T-helper 1 cell treated with Interleukin-12 subunit alpha and Interleukin-12 subunit beta and Interleukin-4 antibody, amounts not matched to agents 30 μg/mL and 1 μg/mL, for 36 hours (primary cell): ENCODE measurements around the gene TJP1.
"Not testable (repeated sequence)": the region's sequence is repeated elsewhere in the genome, so short reads cannot be mapped to it uniquely, and the experiment has no call there.

Source experiments
- H3K27ac Mint-ChIP-seq: one replicate; pipeline ENCODE4 v1.8.0; 2021; ENCODE audit warnings: mild to moderate bottlenecking, mixed read lengths
- H3K27me3 Mint-ChIP-seq: one replicate; pipeline ENCODE4 v1.8.0; 2021; ENCODE audit warnings: low read depth, mixed read lengths
- H3K36me3 Mint-ChIP-seq: one replicate; pipeline ENCODE4 v1.8.0; 2021; ENCODE audit warnings: low read depth, mixed read lengths
- H3K4me1 Mint-ChIP-seq: one replicate; pipeline ENCODE4 v1.8.0; 2021; ENCODE audit warnings: low read depth, mixed read lengths
- H3K4me3 Mint-ChIP-seq: one replicate; pipeline ENCODE4 v1.8.0; 2021; ENCODE audit warnings: mild to moderate bottlenecking, moderate library complexity, mixed read lengths
- H3K9me3 Mint-ChIP-seq: one replicate; pipeline ENCODE4 v1.8.0; 2021; ENCODE audit warnings: mixed read lengths

Gene TJP1

DNA sequence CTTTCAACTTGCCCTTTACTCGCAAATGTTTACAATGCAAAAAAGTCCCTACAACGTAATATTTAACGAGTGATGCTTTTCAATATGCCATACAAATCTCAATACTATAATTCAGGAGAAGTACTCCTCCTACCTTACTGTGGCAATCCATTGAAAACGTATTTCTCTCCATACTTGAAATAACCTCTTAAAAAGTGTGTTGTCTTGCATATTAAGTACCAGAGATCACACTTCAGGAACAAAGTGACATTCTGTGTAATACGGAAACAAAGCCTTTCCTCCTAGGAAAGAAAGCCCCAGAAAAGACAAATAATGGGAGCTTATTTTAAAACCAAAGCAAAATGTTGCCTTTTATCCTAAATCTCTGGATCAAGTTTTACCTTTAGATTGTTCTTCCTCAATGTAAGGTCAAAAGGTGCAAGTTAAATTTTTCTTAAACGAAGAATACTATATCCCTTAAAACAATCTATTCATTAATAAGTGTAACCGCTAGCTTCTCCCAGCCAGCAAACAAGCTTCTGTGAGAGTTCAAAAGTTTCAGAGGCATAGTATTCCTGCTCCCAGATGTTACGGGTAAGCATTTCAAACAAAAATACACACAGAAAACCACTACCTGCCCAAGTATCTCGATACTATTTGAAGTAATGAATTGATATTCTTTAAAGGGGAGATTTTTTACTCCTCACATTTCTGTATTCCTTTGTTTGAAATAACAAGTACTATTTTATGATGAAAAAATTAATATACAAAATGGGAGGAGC lies 1.7 kb downstream of the TJP1 start:
- Mint-ChIP-seq H3K9me3 (peaks cover 21% of the 10 kb centered on the region), H3K36me3 (peaks cover 4% of the 10 kb centered on the region), H3K27ac (no peak overlapping the region), H3K4me3 (no peak overlapping the region), H3K27me3 (peaks cover 65% of the 10 kb centered on the region), H3K4me1 (peaks cover 5% of the 10 kb centered on the region)

DNA sequence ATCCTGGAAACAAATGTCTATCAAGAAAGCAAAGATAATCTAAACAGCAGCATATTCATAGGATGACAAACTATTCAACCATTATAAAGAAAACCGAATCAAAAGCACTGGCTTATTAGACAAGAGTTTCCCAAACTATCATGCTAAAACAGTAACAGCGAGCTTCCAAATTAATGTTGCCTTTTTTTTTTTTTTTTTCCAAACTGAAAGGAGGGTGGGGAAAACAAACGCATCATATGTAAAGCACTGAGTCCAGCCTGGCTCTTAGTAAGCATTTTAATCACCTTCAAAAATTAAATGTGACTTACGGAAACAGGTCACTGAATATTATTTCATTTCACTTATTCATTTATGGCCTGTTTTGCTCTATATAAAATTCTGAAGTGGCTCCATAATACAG lies 2.3 kb downstream of the TJP1 start:
- Mint-ChIP-seq H3K9me3 (peaks cover 17% of the 10 kb centered on the region), H3K4me3 (no peak overlapping the region), H3K27me3 (peaks cover 66% of the 10 kb centered on the region), H3K36me3 (peaks cover 4% of the 10 kb centered on the region), H3K4me1 (peaks cover 1% of the 10 kb centered on the region), H3K27ac (no peak overlapping the region)

DNA sequence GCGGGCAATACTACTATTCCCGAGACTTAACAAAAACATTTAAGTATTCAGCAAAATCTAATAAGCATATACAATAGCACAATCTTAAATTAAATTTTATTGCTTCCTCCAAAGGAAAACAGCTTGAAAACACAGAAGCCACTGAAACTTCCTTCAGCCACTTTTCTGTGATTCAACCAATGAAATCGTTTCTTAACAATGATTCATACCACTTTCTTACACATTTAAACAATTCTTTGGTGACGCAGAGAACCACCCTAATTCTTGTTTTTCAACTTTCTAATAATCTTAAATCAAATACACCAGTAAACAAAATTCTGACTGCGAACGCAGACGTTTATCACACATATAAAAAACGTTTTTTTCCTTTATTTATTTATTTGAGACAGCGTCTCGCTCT lies 4.1 kb downstream of the TJP1 start:
- Mint-ChIP-seq H3K27ac (no peak overlapping the region), H3K27me3 (peaks cover 75% of the 10 kb centered on the region), H3K4me3 (no peak overlapping the region), H3K9me3 (peaks cover 15% of the 10 kb centered on the region), H3K4me1 (peaks cover 1% of the 10 kb centered on the region), H3K36me3 (peaks cover 2% of the 10 kb centered on the region)

DNA sequence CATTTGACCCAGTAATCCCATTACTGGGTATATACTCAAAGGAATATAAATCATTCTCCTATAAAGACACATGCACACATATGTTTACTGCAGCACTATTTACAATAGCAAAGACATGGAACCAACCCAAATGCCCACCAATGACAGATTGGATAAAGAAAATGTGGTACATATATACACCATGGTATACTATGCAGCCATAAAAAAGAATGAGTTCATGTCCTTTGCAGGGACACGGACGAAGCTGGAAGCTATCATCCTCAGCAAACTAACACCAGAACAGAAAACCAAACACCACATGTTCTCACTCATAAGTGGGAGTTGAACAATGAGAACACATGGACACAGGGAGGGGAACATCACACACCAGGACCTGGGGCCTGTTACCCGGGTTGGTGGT lies 4.8 kb downstream of the TJP1 start:
- H3K27me3 Mint-ChIP-seq: peaks cover 72% of the 10 kb centered on the region
- not testable (repeated sequence) for H3K9me3 Mint-ChIP-seq, H3K36me3 Mint-ChIP-seq, H3K4me3 Mint-ChIP-seq, H3K4me1 Mint-ChIP-seq, H3K27ac Mint-ChIP-seq

DNA sequence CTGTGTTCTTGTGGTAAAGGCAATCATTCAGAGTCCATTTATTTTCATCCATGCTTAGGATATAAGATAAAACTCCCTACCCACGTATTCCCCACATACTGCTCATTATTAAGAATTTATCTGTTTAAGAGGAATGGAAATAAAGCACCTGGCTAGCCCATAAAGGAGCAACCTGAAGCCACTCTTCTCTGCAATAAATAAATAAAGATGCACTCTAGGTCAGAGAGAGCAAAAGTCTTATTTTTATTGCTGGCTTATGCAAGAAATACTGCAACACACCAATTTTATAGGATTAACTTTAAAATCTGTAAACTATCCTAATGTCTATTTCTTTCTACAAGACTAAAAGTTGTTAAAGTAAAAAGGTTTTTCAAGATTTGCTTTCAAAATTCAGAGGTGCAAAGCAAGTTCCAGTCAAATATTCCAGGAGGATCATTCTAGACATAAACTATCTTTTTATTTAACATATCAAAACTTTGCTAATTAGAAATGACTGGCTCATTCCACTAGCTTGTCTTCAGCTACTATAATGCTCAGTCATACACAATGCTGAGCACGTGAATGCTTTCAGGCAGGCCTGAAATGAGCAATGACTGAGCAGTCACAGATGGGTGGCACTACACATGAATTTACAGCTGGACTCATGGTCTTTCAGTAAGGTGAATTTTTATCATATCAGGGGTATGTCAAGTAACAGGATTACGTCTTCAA lies 7.1 kb downstream of the TJP1 start:
- Mint-ChIP-seq H3K4me3 (no peak overlapping the region), H3K27me3 (peaks cover 73% of the 10 kb centered on the region), H3K9me3 (peaks cover 9% of the 10 kb centered on the region), H3K36me3 (no peaks in the 10 kb centered on the region), H3K4me1 (no peaks in the 10 kb centered on the region), H3K27ac (no peak overlapping the region)

DNA sequence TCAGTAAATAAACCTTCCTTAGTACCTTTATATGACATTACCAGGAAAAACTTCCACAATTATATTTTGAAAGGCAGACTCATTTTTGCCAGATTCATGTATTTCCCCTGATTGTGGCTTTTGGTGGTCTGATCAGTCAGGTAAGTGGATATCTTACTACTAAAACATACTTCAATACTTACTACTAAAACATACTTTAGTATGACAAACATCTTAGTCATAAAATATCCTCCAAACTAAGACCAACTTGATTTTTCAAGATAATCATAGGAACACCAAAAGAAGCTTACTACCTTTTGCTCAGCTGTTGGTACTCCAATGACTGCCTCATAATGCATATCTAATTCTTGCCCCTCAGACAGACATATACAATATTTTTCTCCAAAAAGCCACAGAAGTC lies 9.3 kb downstream of the TJP1 start:
- H3K4me3 Mint-ChIP-seq: no peak overlapping the region
- H3K36me3 Mint-ChIP-seq: no peaks in the 10 kb centered on the region
- peaks cover 4% of the 10 kb centered on the region for H3K9me3 Mint-ChIP-seq
- H3K27me3 Mint-ChIP-seq: peaks cover 58% of the 10 kb centered on the region
- no peak overlapping the region for H3K27ac Mint-ChIP-seq
- H3K4me1 Mint-ChIP-seq: no peaks in the 10 kb centered on the region

DNA sequence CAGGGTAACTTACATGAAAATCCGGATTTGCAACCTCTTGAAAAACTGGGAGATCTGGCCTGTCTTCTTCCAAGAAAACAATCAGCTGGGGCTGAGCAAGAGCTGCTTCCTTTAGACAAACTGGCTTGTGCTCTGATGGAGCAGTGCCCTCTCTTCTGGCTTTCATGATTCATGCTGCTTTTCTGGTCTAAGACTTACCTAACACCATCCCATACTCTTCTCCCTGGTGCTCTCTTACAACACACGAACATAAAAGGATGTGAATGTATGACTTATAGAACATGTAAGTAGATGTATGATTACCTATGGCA lies 9.9 kb downstream of the TJP1 start:
- H3K36me3 Mint-ChIP-seq: no peaks in the 10 kb centered on the region
- H3K4me1 Mint-ChIP-seq: no peaks in the 10 kb centered on the region
- peaks cover 56% of the 10 kb centered on the region for H3K27me3 Mint-ChIP-seq
- H3K9me3 Mint-ChIP-seq: peaks cover under 1% of the 10 kb centered on the region
- H3K27ac Mint-ChIP-seq: no peak overlapping the region
- H3K4me3 Mint-ChIP-seq: no peak overlapping the region

DNA sequence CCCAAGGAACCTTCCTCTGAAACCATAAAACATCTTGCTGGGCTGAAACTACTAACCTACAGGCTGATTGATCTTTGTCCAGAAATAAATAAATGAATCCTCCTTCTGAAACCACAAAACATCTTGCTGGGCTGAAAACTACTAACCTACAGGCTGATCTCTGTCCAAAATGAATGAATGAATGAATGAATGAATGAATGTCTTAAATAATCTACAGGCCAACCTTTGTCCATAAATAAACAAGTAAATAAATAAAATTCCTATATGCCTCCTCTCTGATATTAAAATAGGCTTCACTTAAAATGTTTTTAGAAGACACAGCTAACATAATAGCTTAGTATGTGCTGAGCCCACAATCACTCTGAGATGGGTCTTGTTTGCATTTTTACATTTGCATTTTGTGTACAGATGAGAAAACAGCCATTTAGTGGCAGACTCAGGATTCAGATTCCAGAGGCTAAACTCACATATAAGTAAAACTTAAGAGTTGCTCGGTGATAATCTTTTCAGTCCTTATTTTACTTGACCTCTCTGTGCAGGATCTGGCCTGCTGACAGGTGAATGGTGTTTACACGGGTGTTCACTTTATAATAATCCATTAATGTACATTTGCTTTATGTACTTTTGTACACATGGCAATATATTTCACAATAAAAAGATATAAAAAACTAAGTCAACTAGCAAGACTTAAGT lies 10.4 kb downstream of the TJP1 start:
- Mint-ChIP-seq H3K36me3 (no peaks in the 10 kb centered on the region), H3K27me3 (peaks cover 54% of the 10 kb centered on the region), H3K4me3 (no peak overlapping the region), H3K4me1 (no peaks in the 10 kb centered on the region), H3K9me3 (no peaks in the 10 kb centered on the region), H3K27ac (no peak overlapping the region)

DNA sequence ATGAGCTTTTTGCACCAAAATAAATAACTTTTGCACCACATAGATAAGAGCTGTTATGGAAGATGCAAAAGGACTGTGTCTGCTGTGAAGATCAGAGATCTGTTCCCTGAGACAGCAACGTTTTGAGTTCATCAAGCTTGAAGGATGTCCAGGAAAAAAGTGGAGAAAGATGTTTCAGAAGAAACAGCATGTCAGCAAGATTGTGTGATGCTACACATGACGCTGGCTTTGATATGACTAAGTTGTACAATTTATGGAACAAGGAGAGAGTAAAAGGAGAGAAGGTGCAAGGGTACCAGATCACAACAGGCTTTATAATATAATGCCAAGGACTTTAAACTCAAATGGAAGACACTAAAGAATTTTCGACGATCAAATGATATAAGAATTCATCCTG lies 16.6 kb downstream of the TJP1 start:
- Mint-ChIP-seq H3K27ac (no peak overlapping the region), H3K36me3 (no peaks in the 10 kb centered on the region), H3K4me1 (no peaks in the 10 kb centered on the region), H3K4me3 (no peak overlapping the region), H3K27me3 (peaks cover 28% of the 10 kb centered on the region), H3K9me3 (no peaks in the 10 kb centered on the region)

DNA sequence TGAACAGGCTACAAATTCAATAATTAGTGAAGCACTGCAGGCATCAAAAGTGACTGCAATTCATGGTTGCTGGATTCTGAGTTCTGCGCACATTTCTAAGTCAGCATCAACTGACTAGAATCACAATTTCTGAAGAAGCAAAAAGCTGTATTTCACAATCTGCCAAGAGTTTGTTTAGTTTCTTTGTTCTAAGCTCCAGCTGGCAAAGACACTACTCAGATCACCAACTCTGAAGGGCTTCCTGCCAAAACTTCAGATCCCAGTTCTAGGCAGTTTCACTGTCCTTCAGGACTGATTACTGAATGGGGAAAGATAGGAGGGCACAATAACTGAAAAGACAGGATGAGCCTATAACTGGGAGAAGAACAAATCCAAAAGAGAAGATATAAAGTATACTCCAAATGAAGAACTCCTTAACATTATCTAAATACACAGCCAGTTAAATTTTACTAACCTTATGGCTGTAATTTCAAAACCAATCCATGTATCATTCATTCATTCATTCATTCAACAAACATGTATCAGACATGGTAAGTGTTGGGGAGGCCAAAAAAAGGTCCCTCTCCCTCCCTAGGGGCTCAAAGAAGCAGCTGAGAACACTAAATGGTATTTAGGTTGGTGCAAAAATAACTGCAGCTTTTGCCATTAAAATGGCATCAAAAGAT lies 17.1 kb downstream of the TJP1 start:
- Mint-ChIP-seq H3K4me1 (no peaks in the 10 kb centered on the region), H3K27me3 (peaks cover 31% of the 10 kb centered on the region), H3K27ac (no peak overlapping the region), H3K36me3 (no peaks in the 10 kb centered on the region), H3K9me3 (no peaks in the 10 kb centered on the region), H3K4me3 (no peak overlapping the region)

DNA sequence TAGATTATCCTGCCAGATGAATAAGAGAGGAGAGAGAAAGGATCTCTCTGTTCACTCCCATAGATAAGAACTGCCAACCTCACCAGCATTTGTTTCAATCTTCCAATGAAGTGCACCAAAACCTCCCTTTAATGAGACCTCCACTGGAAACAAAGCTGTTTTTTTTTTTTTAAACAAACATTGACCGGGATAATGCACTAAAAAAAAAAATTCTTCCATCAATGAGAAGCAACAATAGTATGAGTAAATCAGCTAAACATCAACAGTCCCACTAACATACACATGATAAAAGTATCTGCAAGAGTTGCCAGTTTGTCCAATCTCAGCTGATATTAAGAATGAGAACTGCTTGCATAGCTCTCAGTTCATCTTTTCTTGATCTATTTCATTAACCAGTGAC lies 19.9 kb downstream of the TJP1 start:
- Mint-ChIP-seq H3K27ac (no peak overlapping the region), H3K4me3 (no peak overlapping the region), H3K27me3 (peaks cover 29% of the 10 kb centered on the region), H3K9me3 (no peaks in the 10 kb centered on the region), H3K36me3 (no peaks in the 10 kb centered on the region), H3K4me1 (no peaks in the 10 kb centered on the region)

DNA sequence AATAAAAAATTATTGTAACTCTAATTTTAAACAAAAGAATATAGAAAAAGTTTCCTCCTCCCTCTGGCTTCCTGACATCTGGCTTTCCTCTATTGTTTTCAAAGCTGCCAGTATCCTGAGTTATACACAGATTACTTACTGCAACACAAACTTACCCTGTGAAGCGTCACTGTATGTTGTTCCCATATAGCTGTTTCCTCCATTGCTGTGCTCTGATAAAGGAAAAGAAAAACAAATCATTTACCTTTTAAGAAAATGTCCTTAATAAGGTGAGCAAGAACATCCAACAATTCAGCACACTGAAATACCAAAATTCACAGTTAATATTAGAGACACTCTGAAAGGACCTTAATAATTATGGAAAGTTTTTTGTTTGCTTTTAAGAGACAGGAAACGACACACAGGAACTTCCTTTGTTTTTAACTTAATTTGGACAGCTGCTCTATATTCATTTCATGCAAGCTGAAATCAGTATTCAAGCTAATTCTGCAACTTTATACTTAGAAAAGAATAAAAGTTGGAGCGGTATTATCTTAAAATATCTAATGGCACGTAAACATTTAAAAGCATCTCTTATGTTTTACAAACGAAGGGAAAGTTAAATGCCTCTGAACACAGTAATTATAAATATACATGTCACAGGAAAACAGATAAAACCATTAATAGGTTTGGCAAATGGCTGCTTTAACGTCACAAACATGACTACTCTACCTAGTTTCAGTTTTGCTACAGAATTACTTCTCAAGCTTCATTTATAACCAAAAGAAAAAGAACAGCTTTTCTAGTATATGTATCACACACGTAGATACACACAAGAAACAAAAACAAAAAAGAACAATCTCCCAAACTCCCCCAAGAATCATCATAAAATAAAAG lies 21.5 kb downstream of the TJP1 start:
- H3K27me3 Mint-ChIP-seq: peaks cover 17% of the 10 kb centered on the region
- H3K4me3 Mint-ChIP-seq: no peak overlapping the region
- no peaks in the 10 kb centered on the region for H3K9me3 Mint-ChIP-seq
- H3K27ac Mint-ChIP-seq: no peak overlapping the region
- H3K4me1 Mint-ChIP-seq: no peaks in the 10 kb centered on the region
- no peaks in the 10 kb centered on the region for H3K36me3 Mint-ChIP-seq

DNA sequence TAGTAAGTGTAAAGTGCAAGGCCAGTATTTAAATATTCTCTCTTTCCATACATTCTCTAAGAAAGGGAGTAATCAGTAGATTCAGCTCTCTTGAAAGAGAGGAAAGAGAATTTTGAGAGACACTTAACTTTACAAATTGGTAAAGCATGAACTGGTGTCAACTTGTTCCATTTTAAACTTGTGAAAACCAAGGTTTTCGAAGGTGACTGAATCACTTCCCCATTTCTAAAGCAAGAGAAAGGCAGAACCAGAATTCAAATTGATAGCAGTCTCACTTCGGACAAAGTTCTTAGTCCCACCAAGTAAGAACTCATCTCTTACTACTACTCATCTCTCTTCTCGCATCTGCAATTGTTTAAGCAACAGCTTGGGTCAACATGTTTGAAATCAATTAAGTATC lies 22.4 kb downstream of the TJP1 start:
- Mint-ChIP-seq H3K4me1 (no peaks in the 10 kb centered on the region), H3K4me3 (no peak overlapping the region), H3K27me3 (peaks cover 12% of the 10 kb centered on the region), H3K27ac (no peak overlapping the region), H3K36me3 (no peaks in the 10 kb centered on the region), H3K9me3 (no peaks in the 10 kb centered on the region)

DNA sequence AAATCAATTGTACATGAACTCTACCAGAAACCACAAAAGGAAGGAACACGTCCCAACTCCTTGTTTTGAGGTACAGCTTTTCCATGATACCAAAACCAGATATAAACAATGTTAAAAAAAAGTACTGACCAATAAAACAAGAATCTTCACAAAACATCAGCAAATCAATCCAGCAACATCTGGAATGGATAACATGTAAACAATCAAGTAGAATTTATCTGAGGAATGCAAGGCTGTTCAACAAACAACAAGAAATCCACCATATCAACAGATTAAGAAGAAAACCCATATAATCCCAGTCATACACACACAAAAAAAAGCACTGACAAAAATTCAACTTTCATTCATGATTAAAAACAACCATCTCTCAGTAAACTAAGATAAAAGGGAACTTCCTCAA lies 26.7 kb downstream of the TJP1 start:
- H3K27ac Mint-ChIP-seq: no peak overlapping the region
- H3K4me3 Mint-ChIP-seq: no peak overlapping the region
- H3K36me3 Mint-ChIP-seq: no peaks in the 10 kb centered on the region
- no peaks in the 10 kb centered on the region for H3K9me3 Mint-ChIP-seq
- H3K27me3 Mint-ChIP-seq: peaks cover 14% of the 10 kb centered on the region
- no peaks in the 10 kb centered on the region for H3K4me1 Mint-ChIP-seq
